Measurements from ENCODE around the gene TNIP3. TPM values are rescaled to one million over a fixed set of nuclear protein-coding genes. Genes with fewer than 3 reads are reported as not detected.
"Not testable (repeated sequence)": the region's sequence is repeated elsewhere in the genome, so short reads cannot be mapped to it uniquely, and the experiment has no call there.

Gene TNIP3, protein sequence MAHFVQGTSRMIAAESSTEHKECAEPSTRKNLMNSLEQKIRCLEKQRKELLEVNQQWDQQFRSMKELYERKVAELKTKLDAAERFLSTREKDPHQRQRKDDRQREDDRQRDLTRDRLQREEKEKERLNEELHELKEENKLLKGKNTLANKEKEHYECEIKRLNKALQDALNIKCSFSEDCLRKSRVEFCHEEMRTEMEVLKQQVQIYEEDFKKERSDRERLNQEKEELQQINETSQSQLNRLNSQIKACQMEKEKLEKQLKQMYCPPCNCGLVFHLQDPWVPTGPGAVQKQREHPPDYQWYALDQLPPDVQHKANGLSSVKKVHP
- total RNA-seq = not detected in 2 replicates
- long read RNA-seq = 0 reads

DNA sequence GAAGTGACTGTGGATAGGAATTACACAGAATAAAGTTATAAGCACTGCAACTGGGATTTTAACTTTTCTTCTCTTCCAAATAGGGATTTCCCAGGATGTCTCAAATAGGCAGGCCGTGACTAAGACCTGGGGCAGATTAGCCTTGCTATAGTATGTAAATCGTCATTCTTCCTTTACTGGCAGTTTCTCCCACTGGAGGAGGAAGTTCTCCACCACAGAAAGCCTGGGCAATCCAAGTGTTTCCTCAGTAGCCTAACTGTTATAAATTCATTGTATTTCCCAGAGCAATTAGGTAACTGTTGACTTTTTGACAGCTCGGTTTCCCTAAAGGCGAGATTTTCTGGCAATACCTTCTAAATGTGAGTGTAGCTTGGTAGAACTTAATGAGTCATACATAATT is at the start of gene TNIP3:
Gene TNIP3, minus strand, starts transcription at position 31 of the 400 bp plus-strand sequence. CDS start 196 bp downstream, outside the sequence.
- Mint-ChIP-seq H3K4me3 (ENCODE audit: low read depth) (no peak within 1 kb of the TSS), H3K4me1 (ENCODE audit: low read depth) (peaks cover 6% of the 10 kb centered on the region)
- TF ChIP-seq, protein P1, sequence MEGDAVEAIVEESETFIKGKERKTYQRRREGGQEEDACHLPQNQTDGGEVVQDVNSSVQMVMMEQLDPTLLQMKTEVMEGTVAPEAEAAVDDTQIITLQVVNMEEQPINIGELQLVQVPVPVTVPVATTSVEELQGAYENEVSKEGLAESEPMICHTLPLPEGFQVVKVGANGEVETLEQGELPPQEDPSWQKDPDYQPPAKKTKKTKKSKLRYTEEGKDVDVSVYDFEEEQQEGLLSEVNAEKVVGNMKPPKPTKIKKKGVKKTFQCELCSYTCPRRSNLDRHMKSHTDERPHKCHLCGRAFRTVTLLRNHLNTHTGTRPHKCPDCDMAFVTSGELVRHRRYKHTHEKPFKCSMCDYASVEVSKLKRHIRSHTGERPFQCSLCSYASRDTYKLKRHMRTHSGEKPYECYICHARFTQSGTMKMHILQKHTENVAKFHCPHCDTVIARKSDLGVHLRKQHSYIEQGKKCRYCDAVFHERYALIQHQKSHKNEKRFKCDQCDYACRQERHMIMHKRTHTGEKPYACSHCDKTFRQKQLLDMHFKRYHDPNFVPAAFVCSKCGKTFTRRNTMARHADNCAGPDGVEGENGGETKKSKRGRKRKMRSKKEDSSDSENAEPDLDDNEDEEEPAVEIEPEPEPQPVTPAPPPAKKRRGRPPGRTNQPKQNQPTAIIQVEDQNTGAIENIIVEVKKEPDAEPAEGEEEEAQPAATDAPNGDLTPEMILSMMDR (IDR thresholded peaks at IDR 0.05; ENCODE audit: unreplicated experiment) = no peak

DNA sequence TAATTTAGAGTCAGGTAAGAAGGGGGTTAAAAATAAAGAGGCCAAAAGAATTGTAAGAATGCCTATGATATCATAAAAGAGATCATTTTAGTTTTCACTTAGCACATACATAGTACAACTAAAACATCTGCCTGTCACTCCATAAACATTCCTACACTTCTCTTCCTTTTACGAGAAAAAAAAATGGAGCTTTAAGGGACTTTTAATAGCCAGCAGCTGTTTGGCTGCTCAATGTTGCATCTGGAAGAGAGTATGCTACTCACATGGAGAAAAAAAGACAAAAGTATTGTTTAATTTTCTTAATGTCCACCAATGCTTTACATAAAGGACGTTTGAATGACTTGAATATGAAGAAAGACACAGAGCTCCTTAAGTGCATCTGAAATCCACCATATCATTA is 48.7 kb upstream of the TNIP3 start:
- no peak for DNase-seq (ENCODE audit: low spot score, unreplicated experiment)
- Mint-ChIP-seq H3K4me3 (ENCODE audit: low read depth) (no peak overlapping the region), H3K9me3 (ENCODE audit: low read depth) (no peaks in the 10 kb centered on the region), H3K27ac (no peak overlapping the region), H3K27me3 (no peaks in the 10 kb centered on the region), H3K36me3 (ENCODE audit: insufficient read depth) (no peaks in the 10 kb centered on the region), H3K4me1 (ENCODE audit: low read depth) (no peaks in the 10 kb centered on the region)
- TF ChIP-seq, protein P1 (IDR thresholded peaks at IDR 0.05; ENCODE audit: unreplicated experiment) = no peak

More for the DNA sequence above, at the start of gene TNIP3:
- no peak for DNase-seq (ENCODE audit: low spot score, unreplicated experiment)
- Mint-ChIP-seq H3K36me3 (ENCODE audit: insufficient read depth) (no peaks in the 10 kb centered on the region), H3K27me3 (no peaks in the 10 kb centered on the region), H3K27ac (no peak within 1 kb of the TSS), H3K9me3 (ENCODE audit: low read depth) (no peaks in the 10 kb centered on the region)

DNA sequence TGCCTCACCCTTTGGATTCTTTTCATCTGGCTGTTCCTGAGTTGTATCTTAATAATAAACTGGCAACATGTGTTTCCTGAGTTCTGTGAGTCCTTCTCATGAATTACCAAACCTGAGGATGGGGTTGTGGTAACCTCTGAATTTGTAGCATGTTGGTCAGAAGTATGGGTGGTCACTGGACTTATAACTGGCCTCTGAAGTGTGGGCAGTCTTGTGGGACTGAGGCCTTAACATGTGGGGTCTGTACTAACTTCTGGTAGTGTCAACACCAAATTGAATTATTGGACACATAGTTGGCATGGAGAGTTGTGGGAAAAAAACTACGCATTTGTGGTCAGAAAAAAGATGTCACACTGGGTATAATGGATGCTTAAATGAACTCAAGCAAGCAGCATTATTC is 45.0 kb upstream of the TNIP3 start:
- H3K4me3 Mint-ChIP-seq (ENCODE audit: low read depth) = no peak overlapping the region

DNA sequence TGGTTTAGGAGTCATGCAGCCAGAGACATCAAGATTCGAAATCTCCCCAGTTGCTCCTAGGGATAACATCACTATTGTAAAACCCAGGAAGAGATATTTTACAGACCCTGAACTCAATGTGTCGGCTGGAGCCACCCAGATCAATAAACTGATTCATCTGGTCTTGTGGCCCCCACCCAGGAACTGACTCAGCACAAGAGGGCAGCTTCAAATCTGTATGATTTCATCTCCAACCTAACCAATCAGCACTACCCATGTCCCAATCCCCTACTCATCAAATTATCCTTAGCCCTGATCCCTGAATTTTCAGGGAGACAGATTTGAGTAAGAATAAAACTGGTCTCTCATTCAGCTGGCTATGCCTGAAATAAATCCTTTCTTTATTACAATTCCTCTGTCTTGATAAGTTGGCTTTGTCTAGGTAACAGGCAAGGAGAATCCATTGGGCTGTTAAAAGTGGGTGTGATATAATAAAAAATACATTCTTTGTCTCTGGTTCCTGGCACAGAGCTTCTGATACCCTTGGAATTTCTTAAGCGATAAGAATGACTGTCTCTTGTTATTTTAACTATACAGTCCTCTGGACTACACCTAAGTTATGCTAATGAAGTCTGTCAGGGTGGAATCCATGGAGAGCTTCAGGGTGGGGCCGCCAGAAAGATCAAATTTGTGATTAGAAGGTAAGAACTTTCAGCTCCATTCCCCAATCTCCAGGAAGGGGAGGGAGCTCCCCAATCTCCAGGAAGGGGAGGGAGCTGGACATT is 44.3 kb upstream of the TNIP3 start:
- H3K27me3 Mint-ChIP-seq = no peaks in the 10 kb centered on the region
- no peak overlapping the region for H3K4me3 Mint-ChIP-seq (ENCODE audit: low read depth)
- no peak for DNase-seq (ENCODE audit: low spot score, unreplicated experiment)
- no peak overlapping the region for H3K27ac Mint-ChIP-seq
- no peaks in the 10 kb centered on the region for H3K36me3 Mint-ChIP-seq (ENCODE audit: insufficient read depth)
- TF ChIP-seq, protein P1 (IDR thresholded peaks at IDR 0.05; ENCODE audit: unreplicated experiment) = no peak
- no peaks in the 10 kb centered on the region for H3K9me3 Mint-ChIP-seq (ENCODE audit: low read depth)
- H3K4me1 Mint-ChIP-seq (ENCODE audit: low read depth) = peaks cover 1% of the 10 kb centered on the region

More for the DNA sequence above, 45.0 kb upstream of the TNIP3 start:
- H3K9me3 Mint-ChIP-seq (ENCODE audit: low read depth) = no peaks in the 10 kb centered on the region
- peaks cover 1% of the 10 kb centered on the region for H3K4me1 Mint-ChIP-seq (ENCODE audit: low read depth)
- H3K36me3 Mint-ChIP-seq (ENCODE audit: insufficient read depth) = no peaks in the 10 kb centered on the region
- TF ChIP-seq, protein P1 (IDR thresholded peaks at IDR 0.05; ENCODE audit: unreplicated experiment) = no peak
- DNase-seq (ENCODE audit: low spot score, unreplicated experiment) = no peak
- H3K27ac Mint-ChIP-seq = no peak overlapping the region
- H3K27me3 Mint-ChIP-seq = no peaks in the 10 kb centered on the region

DNA sequence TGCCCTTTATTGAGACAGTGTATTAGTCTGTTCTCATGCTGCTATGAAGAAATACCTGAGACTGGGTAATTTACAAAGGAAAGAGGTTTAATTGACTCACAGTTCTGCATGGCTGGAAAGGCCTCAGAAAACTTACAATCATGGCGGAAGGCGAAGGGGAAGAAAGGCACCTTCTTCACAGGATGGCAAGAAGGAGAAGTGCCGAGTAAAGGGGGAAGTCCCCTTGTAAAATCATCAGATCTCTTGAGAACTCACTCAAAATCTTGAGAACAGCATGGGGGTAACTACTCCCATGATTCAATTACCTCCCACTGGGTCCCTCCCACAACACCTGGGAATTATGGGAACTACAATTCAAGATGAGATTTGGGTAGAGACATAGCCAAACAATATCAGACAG is 41.7 kb upstream of the TNIP3 start:
- not testable (repeated sequence) for H3K4me3 Mint-ChIP-seq (ENCODE audit: low read depth); H3K27ac Mint-ChIP-seq; DNase-seq (ENCODE audit: low spot score, unreplicated experiment); H3K9me3 Mint-ChIP-seq (ENCODE audit: low read depth); H3K36me3 Mint-ChIP-seq (ENCODE audit: insufficient read depth); H3K4me1 Mint-ChIP-seq (ENCODE audit: low read depth); H3K27me3 Mint-ChIP-seq
